ENCODE data around the gene PSME2.

The PSME2 gene

GRCh38 chr14:24146453-24146977 is at the start of gene PSME2:
Gene PSME2, minus strand, starts transcription at chr14:24146610. Its CDS starts 29 bp downstream, at chr14:24146581.
- H3K27ac ChIP-seq, result peak within 1 kb of the TSS; percentile 88
- TF ChIP-seq CTCF (conservative IDR thresholded peaks at IDR 0.05), result no peak
- TF ChIP-seq ZFX (IDR thresholded peaks at IDR 0.05), result no peak

- H3K27ac ChIP-seq, result peak within 1 kb of the TSS; percentile 95
- TF ChIP-seq CTCF (conservative IDR thresholded peaks at IDR 0.05), result no peak
- peak; percentile 95 for TF ChIP-seq ZFX (IDR thresholded peaks at IDR 0.05)
These were observed 49.0 kb upstream of the PSME2 start, which contains the start of gene TM9SF1 for GRCh38 chr14:24195186-24196070. Gene TM9SF1, minus strand, starts transcription at chr14:24195441. Its CDS starts 422 bp downstream, at chr14:24195019.

GRCh38 chr14:24194873-24195185 is 48.4 kb upstream of the PSME2 start:
- TF ChIP-seq ZFX (IDR thresholded peaks at IDR 0.05), result no peak
- no peak for TF ChIP-seq CTCF (conservative IDR thresholded peaks at IDR 0.05)
- peak overlapping the region; percentile 95 for H3K27ac ChIP-seq

GRCh38 chr14:24194186-24194872 is 47.9 kb upstream of the PSME2 start:
- no peak for TF ChIP-seq ZFX (IDR thresholded peaks at IDR 0.05)
- no peak for TF ChIP-seq CTCF (conservative IDR thresholded peaks at IDR 0.05)
- peak overlapping the region; percentile 95 for H3K27ac ChIP-seq

- TF ChIP-seq ZFX (IDR thresholded peaks at IDR 0.05) (no peak), CTCF (conservative IDR thresholded peaks at IDR 0.05) (no peak)
These were observed 46.5 kb upstream of the PSME2 start for GRCh38 chr14:24192933-24193332.

GRCh38 chr14:24190416-24190815 is 44.0 kb upstream of the PSME2 start:
- no peak for TF ChIP-seq ZFX (IDR thresholded peaks at IDR 0.05)
- no peak for TF ChIP-seq CTCF (conservative IDR thresholded peaks at IDR 0.05)
- H3K27ac ChIP-seq, result no peak overlapping the region

More at GRCh38 chr14:24192933-24193332, 46.5 kb upstream of the PSME2 start:
- H3K27ac ChIP-seq, result no peak overlapping the region

- peak overlapping the region; percentile 87; the same call in 1 of the 2 replicates for H3K27ac ChIP-seq
- TF ChIP-seq CTCF (conservative IDR thresholded peaks at IDR 0.05) (no peak), ZFX (IDR thresholded peaks at IDR 0.05) (no peak)
These were observed 43.0 kb upstream of the PSME2 start for GRCh38 chr14:24189460-24189859.
